Skeletal muscle satellite cell (primary cell): Measurements from ENCODE around the gene TTBK1. TPM values are rescaled to one million over a fixed set of nuclear protein-coding genes. Genes with fewer than 3 reads are reported as not detected.

Source experiments
- H3K27me3 ChIP-seq: 2 replicates; pipeline ENCODE4 v1.7.0; 2013; ENCODE audit warnings: low read length; ENCODE audit not compliant: control insufficient read depth, insufficient read depth
- H3K36me3 ChIP-seq: 2 replicates; pipeline ENCODE4 v1.7.0; 2013; ENCODE audit warnings: mild to moderate bottlenecking, control low read depth, low read length; ENCODE audit not compliant: insufficient read depth
- H3K4me1 ChIP-seq: 2 replicates; pipeline ENCODE4 v1.7.0; 2013; ENCODE audit warnings: low read length; ENCODE audit not compliant: control insufficient read depth, insufficient read depth
- H3K4me2 ChIP-seq: 2 replicates; pipeline ENCODE4 v1.7.0; 2013; ENCODE audit warnings: mild to moderate bottlenecking, low read length
- H3K4me3 ChIP-seq: 2 replicates; pipeline ENCODE4 v1.7.0; 2013; ENCODE audit warnings: low read length
- H3K9ac ChIP-seq: 2 replicates; pipeline ENCODE4 v1.7.0; 2013; ENCODE audit warnings: mild to moderate bottlenecking, low read depth, low read length, moderate library complexity
- H3K9me3 ChIP-seq: replicated peaks from 2 replicates; pipeline ENCODE4 v1.7.0; 2013; ENCODE audit warnings: mild to moderate bottlenecking, control low read depth, low read length
- total RNA-seq: library from RNA; depleted of rRNA; stranded (reverse); fragments of >200 nt; gene quantifications from 2 replicates; pipeline ENCODE4 v1.2.3, GENCODE V29; 2012; rRNA removed

Gene TTBK1
- under 0.01 TPM in 2 replicates for total RNA-seq

DNA sequence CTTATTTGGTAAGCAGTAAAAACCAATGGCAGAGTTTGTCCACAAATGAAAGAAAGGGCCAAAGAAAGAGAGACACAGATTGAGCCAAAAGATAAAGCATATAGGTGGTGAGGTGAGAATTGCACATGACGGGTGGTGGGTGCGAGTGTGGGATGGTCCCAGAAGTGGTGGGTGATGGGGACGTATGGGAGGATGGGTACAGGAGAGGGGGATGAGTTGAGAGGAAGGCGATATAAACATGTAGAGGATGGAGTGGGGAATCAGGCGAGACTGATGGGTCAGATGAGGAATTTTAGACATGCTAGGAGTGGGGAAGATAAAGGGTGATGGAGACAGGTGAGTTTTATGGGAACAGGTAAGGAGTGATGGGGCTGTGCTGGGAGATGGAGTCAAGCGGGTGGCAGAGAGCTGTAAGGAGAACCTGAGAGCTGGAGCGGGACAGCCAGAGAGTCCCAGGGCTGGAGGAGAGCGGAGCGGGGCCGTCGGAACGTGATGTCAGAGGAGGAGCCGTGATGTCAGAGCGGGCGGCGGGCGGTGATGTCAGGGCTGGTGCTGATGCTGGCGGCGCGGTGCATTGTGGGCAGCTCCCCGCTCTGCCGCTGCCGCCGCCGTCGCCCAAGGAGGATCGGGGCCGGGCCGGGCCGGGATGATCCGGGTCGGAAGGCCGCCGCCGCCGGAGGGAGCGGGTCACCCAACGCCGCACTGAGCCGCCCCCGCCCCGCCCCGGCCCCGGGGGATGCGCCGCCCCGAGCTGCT is at the start of gene TTBK1:
TTBK1 (plus strand) TSS at position 574 of the 756 bp plus-strand sequence. CDS start 3,180 bp downstream, outside the sequence.
- Histone ChIP-seq H3K9me3 (peaks cover 4% of the 10 kb centered on the region), H3K4me3 (no peak within 1 kb of the TSS), H3K36me3 (no peaks in the 10 kb centered on the region), H3K9ac (no peak within 1 kb of the TSS), H3K4me2 (no peak within 1 kb of the TSS), H3K4me1 (peaks cover 9% of the 10 kb centered on the region), H3K27me3 (peaks cover 72% of the 10 kb centered on the region)

GRCh38 chr6:43193929-43194328 is 49.4 kb upstream of the TTBK1 start:
- H3K9ac ChIP-seq, result no peak overlapping the region
- H3K4me2 ChIP-seq, result no peak overlapping the region
- H3K9me3 ChIP-seq, result no peaks in the 10 kb centered on the region
- H3K4me1 ChIP-seq, result no peaks in the 10 kb centered on the region
- no peak overlapping the region for H3K4me3 ChIP-seq
- H3K27me3 ChIP-seq, result no peaks in the 10 kb centered on the region
- peaks cover 25% of the 10 kb centered on the region for H3K36me3 ChIP-seq

- no peak overlapping the region for H3K4me3 ChIP-seq
- no peaks in the 10 kb centered on the region for H3K4me1 ChIP-seq
- peaks cover 33% of the 10 kb centered on the region for H3K36me3 ChIP-seq
- H3K4me2 ChIP-seq, result no peak overlapping the region
- H3K9ac ChIP-seq, result no peak overlapping the region
- H3K27me3 ChIP-seq, result no peaks in the 10 kb centered on the region
- H3K9me3 ChIP-seq, result no peaks in the 10 kb centered on the region
Measured at GRCh38 chr6:43196337-43196736, 46.9 kb upstream of the TTBK1 start.

DNA sequence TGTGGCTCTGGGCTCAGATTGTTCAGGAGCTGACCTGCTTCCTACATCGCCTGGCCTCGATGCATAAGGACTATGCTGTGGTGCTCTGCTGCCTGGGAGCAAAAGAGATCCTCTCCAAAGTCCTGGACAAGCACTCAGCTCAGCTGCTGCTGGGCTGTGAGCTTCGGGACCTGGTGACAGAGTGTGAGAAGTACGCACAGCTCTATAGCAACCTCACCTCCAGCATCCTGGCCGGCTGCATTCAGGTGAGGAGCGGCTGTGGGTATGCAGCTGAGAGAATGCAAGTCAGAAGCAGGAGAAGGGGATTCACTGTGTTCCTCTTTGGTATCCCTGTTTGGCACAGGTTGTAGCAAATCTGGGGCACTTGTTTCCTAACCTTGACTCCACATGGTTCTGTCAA is 43.4 kb upstream of the TTBK1 start:
- H3K9me3 ChIP-seq, result no peaks in the 10 kb centered on the region
- peaks cover 40% of the 10 kb centered on the region for H3K36me3 ChIP-seq
- H3K9ac ChIP-seq, result no peak overlapping the region
- H3K4me1 ChIP-seq, result no peaks in the 10 kb centered on the region
- no peaks in the 10 kb centered on the region for H3K27me3 ChIP-seq
- no peak overlapping the region for H3K4me3 ChIP-seq
- no peak overlapping the region for H3K4me2 ChIP-seq

DNA sequence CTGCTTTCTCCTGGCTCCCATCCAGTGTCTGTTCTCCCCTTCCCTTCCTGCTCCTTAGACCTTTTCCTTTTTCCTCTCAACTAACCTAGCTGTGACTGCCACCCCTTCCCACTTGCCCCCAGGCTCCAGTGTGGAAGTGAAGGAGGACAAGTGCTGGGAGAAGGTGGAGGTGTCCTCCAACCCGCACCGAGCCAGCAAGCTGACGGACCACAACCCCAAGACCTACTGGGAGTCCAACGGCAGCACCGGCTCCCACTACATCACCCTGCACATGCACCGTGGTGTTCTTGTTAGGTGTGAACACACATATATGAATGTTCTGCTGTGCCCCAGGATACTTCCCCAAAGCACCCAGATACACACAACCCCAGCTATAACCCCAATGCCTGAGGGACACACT is 42.7 kb upstream of the TTBK1 start:
- peaks cover 43% of the 10 kb centered on the region for H3K36me3 ChIP-seq
- no peaks in the 10 kb centered on the region for H3K9me3 ChIP-seq
- H3K9ac ChIP-seq, result no peak overlapping the region
- H3K4me2 ChIP-seq, result no peak overlapping the region
- H3K4me3 ChIP-seq, result no peak overlapping the region
- no peaks in the 10 kb centered on the region for H3K4me1 ChIP-seq
- no peaks in the 10 kb centered on the region for H3K27me3 ChIP-seq

- Histone ChIP-seq H3K4me1 (no peaks in the 10 kb centered on the region), H3K9me3 (no peaks in the 10 kb centered on the region), H3K9ac (no peak overlapping the region), H3K4me3 (no peak overlapping the region), H3K27me3 (no peaks in the 10 kb centered on the region), H3K36me3 (peaks cover 39% of the 10 kb centered on the region), H3K4me2 (no peak overlapping the region)
Measured at GRCh38 chr6:43202451-43202850, 40.8 kb upstream of the TTBK1 start.

- H3K27me3 ChIP-seq, result no peaks in the 10 kb centered on the region
- H3K36me3 ChIP-seq, result peaks cover 39% of the 10 kb centered on the region
- no peak overlapping the region for H3K9ac ChIP-seq
- H3K4me3 ChIP-seq, result no peak overlapping the region
- H3K4me2 ChIP-seq, result no peak overlapping the region
- no peaks in the 10 kb centered on the region for H3K4me1 ChIP-seq
- H3K9me3 ChIP-seq, result no peaks in the 10 kb centered on the region
Measured at GRCh38 chr6:43203029-43203717, 40.1 kb upstream of the TTBK1 start.

- H3K4me3 ChIP-seq, result no peak overlapping the region
- no peaks in the 10 kb centered on the region for H3K9me3 ChIP-seq
- H3K27me3 ChIP-seq, result no peaks in the 10 kb centered on the region
- H3K9ac ChIP-seq, result no peak overlapping the region
- H3K4me2 ChIP-seq, result no peak overlapping the region
- H3K4me1 ChIP-seq, result no peaks in the 10 kb centered on the region
- peaks cover 34% of the 10 kb centered on the region for H3K36me3 ChIP-seq
Measured at GRCh38 chr6:43203718-43204095, 39.6 kb upstream of the TTBK1 start.

GRCh38 chr6:43204271-43205105 is 38.8 kb upstream of the TTBK1 start:
- Histone ChIP-seq H3K36me3 (peaks cover 34% of the 10 kb centered on the region), H3K9me3 (no peaks in the 10 kb centered on the region), H3K4me1 (no peaks in the 10 kb centered on the region), H3K27me3 (no peaks in the 10 kb centered on the region), H3K4me2 (no peak overlapping the region), H3K4me3 (no peak overlapping the region), H3K9ac (no peak overlapping the region)

- Histone ChIP-seq H3K9me3 (no peaks in the 10 kb centered on the region), H3K4me3 (no peak overlapping the region), H3K27me3 (no peaks in the 10 kb centered on the region), H3K4me1 (no peaks in the 10 kb centered on the region), H3K9ac (no peak overlapping the region), H3K36me3 (peaks cover 30% of the 10 kb centered on the region), H3K4me2 (no peak overlapping the region)
Measured at GRCh38 chr6:43205849-43206248, 37.4 kb upstream of the TTBK1 start.

DNA sequence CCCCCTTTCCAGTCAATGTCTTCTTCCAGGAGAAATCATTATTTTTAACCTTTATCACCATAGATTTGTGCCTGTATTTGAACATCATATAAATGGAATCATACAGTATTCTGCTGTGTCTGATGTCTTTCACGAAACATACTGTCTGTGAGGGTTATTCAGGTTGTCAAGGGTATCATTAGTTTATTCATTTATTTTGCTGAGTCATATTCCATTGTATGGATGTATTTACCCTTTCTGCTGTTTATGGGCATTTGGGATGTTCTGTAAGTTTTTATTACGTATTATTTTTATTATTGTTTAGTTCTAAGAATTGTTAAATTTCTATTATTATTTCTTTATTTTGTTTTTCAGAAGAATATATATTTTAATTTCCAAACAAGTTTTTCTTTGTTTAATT is 36.0 kb upstream of the TTBK1 start:
- H3K4me3 ChIP-seq, result no peak overlapping the region
- H3K27me3 ChIP-seq, result no peaks in the 10 kb centered on the region
- H3K9ac ChIP-seq, result no peak overlapping the region
- peaks cover 26% of the 10 kb centered on the region for H3K36me3 ChIP-seq
- no peak overlapping the region for H3K4me2 ChIP-seq
- no peaks in the 10 kb centered on the region for H3K4me1 ChIP-seq
- H3K9me3 ChIP-seq, result no peaks in the 10 kb centered on the region
